IMR-90 (cell line): ENCODE measurements around the gene PIK3R5. TPM values are rescaled to one million over a fixed set of nuclear protein-coding genes. Genes with fewer than 3 reads are reported as not detected.

ENCODE experiments used
- CEBPB ChIP-seq: IDR thresholded peaks from 2 replicates; pipeline ENCODE4 v1.6.1; 2012; ENCODE audit warnings: low read depth, low read length, improper control_type of control experiment
- ELK1 ChIP-seq: fragments of 150-350 bp; IDR thresholded peaks from 2 replicates; pipeline ENCODE4 v1.6.1; 2016; ENCODE audit warnings: low read depth, mild to moderate bottlenecking, low read length, moderate library complexity, borderline replicate concordance
- FOS ChIP-seq: fragments of 150-350 bp; IDR thresholded peaks from 2 replicates; pipeline ENCODE4 v1.6.1; 2016; ENCODE audit warnings: low read depth, low read length
- MAFK ChIP-seq: IDR thresholded peaks from 2 replicates; pipeline ENCODE4 v1.6.1; 2012; ENCODE audit warnings: low read depth, low read length, improper control_type of control experiment
- RFX5 ChIP-seq: IDR thresholded peaks from 2 replicates; pipeline ENCODE4 v1.8.0; 2012; ENCODE audit warnings: low read depth, mild to moderate bottlenecking, low read length, moderate library complexity
- polyA plus RNA-seq, 3 experiments: library from polyadenylated mRNA; depleted of rRNA; stranded (reverse); fragments of >200 nt; gene quantifications; 2 replicates each; pipeline ENCODE4 v1.2.3, GENCODE V29; 2012; ENCODE audit warnings: low replicate concordance in 1 of 3
- total RNA-seq: library from RNA; depleted of rRNA; stranded (reverse); fragments of >200 nt; gene quantifications from 2 replicates; pipeline ENCODE4 v1.2.3, GENCODE V29; 2012
- TF ChIP-seq, protein P1 (sequence below): fragments of 150-350 bp; IDR thresholded peaks from 2 replicates; pipeline ENCODE4 v1.6.1; 2017; ENCODE audit warnings: mild to moderate bottlenecking, antibody characterized with exemption, low read length, low read depth

PIK3R5 gene
- total and polyA plus RNA-seq, 2 of the 4 experiments (the other 2 are of a cell fraction), result not detected

GRCh38 chr17:8887834-8888703, 77.4 kb downstream of the PIK3R5 start (continued):
- TF ChIP-seq ELK1, result no peak
- no peak for TF ChIP-seq MAFK
- no peak for TF ChIP-seq RFX5
- no peak for TF ChIP-seq CEBPB
- TF ChIP-seq, protein P1, sequence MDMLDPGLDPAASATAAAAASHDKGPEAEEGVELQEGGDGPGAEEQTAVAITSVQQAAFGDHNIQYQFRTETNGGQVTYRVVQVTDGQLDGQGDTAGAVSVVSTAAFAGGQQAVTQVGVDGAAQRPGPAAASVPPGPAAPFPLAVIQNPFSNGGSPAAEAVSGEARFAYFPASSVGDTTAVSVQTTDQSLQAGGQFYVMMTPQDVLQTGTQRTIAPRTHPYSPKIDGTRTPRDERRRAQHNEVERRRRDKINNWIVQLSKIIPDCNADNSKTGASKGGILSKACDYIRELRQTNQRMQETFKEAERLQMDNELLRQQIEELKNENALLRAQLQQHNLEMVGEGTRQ, result no peak
- no peak for TF ChIP-seq FOS
